NCI-H460 (cell line): ENCODE measurements around the gene CD300A. TPM values are rescaled to one million over a fixed set of nuclear protein-coding genes. Genes with fewer than 3 reads are reported as not detected.
"Not testable (repeated sequence)": the region's sequence is repeated elsewhere in the genome, so short reads cannot be mapped to it uniquely, and the experiment has no call there.

Experiments used
- DNase-seq: peaks from one replicate; pipeline ENCODE4 v3.0.0-alpha.2; 2016; ENCODE audit warnings: low read depth; ENCODE audit errors: extremely low read depth
- total RNA-seq: library from RNA; depleted of rRNA; stranded (reverse); fragments of >200 nt; shearing (Covaris generic); gene quantifications from 2 replicates; pipeline ENCODE4 v1.2.3, GENCODE V29; 2014

The CD300A gene
- total RNA-seq, 1 experiment from 2014 or later: not detected

DNA sequence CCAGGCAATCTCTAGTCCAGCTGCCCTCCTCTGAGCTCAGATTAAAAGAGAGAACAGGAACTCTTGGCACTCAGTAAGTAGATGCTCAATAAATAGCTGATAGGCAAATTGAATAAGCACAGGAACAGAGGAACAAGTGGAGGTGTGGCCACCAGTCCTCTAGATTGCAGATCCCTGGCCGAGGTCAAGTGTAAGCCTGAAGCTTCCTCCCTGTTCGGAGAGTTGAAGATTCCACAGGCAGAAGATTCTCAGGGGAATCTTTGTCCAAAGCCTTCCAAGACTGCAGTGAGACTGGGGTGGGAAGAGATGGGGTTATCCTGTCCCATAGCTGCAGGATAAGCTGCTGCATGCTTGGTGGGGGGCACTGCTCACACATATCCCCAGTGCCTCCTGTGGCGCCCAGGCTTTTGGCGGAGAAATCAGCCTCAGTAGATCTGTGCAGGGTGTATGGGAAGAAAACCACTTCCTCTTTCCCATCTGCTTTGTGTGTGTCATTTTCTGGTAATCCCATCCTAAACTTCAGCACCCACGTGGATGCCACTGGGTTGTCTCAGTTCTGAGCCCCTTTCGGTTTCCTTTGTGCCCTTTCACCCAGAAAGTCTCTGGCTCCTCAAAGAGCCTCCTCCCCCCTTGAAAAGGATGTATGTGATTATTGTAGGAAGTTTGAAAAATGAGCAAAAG is 12.1 kb downstream of the CD300A start:
- no peak for DNase-seq

DNA sequence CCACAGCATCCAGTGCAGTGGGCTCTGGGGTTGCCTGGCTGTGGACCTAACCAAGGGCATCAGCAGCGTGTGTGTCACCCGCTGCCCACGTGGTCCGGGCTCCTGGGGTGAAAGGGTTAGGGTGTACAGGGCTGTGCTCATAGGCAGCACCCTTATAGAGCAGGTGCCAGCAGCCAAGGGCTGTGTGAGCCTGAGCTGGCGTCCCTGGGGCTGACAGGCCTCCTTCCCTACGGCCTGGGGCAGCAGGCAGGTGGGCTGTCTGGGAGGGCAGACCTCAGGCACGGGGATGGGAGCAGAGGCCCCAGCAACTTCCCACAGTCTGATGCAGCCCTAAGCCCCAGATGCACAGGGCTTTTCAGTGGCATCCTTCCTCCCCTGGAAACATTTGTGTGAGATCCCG is 13.9 kb downstream of the CD300A start:
- no peak for DNase-seq

DNA sequence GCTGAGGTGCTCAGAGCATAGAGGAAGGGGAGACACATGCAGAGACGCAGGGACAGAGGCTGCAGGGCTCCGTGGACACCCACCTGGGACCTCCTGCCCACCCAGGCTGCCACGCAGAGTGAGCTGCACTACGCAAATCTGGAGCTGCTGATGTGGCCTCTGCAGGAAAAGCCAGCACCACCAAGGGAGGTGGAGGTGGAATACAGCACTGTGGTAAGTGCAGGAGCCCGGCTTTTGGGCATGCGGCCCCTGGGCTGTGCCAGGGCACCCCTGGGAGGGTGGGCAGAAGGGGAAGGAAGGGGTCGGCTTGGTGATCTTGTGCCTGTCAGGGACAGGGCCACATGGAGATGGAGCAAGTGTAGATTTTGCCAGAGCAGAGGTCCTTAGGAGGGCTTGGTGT is 15.2 kb downstream of the CD300A start:
- DNase-seq: no peak

DNA sequence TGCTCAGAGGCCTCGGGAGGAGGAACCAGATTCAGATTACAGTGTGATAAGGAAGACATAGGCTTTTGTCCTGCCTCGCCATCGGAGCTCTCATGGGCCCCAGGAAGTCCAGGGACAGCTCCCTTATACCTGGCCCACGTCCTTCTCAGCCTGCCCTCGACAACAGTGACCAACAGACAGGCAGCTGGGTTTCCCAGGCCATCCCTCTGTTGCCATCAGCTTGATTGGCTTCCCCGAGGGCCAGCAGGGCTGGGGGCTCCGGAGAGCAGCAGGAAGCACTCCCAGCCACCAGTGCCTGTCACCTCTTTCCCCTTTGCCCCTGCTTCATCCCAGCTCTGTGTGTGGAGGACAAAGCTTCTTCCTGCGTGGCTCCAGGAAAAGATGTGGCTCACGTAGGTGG is 17.6 kb downstream of the CD300A start:
- DNase-seq: no peak

DNA sequence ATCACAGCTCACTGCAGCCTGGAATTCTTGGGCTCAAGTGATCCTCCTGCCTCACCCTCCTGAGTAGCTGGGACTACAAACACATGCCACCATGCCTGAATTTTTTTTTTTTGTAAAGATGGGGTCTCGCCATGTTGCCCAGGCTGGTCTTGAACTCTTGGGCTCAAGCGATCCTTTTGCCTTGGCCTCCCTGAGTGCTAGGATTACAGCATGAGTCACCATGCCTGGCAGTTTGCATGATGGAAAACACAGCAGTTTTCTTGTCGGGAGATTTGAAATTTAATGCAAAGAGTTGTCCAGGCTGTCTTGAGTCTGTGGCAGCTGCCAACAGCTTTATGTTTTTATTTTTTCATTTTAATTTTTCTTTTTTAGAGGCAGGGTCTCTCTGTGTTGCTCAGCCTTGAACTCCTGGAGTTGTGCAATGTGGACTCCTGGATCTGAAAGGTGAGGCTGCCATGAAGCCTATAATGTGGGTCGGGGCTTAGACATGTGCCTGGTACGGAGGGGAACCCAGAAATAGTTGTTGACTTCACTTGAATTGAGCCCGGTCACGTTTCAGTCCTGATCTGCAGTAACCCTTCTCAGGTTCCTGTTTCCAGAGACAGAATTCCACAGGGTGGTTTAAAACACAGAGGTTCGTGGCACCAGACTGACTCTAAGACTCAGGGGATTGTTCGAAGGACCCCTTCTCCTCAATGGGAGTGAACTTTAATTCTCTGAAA is 18.7 kb downstream of the CD300A start:
- DNase-seq: no peak

DNA sequence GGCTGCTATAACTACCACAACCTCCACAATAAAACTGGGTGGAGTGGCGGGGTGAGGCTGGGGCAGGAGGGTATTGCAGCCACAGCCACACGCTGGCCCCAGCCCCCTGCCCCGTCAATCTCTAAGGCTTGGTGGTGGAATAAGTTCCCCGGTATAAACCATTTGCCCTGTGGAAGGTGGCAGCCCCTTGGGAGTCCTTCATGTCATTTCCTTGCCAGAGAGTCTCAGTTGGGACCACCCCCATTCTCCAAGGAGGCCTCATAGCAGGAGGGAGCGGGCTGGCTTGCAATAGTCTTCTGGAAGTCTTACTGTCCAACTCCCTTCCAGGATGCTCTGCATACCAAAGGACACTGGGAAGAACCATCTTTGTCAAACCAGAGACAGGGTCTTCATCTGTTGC is 19.4 kb downstream of the CD300A start:
- no peak for DNase-seq

DNA sequence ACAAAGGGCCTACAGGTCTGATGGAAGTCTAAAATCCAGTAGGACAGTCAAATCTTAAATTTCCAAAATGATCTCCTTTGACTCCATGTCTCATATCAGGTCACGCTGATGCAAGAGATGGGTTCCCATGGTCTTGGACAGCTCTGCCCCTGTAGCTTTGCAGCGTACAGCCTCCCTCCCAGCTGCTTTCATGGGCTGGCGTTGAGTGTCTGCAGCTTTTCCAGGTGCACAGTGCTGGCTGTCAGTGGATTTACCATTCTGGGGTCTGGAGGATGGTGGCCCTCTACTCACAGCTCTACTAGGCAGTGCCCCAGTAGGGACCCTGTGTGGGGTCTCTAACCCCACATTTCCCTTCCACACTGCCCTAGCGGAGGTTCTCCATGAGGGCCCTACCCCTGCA is 21.8 kb downstream of the CD300A start:
- DNase-seq: not testable (repeated sequence)

DNA sequence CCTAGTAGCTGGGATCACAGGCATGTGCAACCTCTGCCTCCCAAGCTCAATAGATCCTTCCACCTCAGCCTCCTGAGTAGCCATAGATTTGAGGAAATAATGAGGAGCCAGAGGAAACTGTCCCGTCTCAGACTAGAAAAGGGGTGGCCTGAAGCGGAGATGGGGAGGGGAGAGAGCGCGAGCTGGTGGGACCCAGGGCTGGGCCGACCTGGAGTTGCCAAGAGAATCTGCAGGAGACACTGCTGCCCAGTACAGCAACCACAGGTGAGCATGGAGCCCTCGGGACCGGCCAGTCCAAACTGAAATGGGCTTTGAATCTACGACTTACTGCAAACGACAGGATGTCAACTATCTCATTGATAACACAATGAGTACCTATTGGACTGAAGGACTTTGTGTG is 24.3 kb downstream of the CD300A start:
- no peak for DNase-seq

DNA sequence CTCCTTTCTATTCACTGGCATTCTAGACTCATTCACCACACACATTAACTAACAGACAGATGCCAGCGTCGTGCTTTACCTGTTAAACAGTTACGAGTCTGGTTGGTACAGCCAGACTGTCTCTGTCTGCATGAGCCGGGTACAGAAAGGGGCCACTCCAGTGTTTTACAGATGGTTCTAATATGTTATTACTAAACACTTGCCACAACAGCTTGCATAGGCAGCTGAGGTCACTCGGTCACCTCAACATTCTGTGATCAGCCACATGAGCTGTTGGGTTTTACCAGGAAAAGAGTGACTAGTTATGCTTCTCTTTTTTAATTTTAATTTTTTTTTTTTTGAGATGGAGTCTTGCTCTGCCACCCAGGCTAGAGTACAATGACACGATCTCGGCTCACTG is 25.2 kb downstream of the CD300A start:
- DNase-seq: no peak

DNA sequence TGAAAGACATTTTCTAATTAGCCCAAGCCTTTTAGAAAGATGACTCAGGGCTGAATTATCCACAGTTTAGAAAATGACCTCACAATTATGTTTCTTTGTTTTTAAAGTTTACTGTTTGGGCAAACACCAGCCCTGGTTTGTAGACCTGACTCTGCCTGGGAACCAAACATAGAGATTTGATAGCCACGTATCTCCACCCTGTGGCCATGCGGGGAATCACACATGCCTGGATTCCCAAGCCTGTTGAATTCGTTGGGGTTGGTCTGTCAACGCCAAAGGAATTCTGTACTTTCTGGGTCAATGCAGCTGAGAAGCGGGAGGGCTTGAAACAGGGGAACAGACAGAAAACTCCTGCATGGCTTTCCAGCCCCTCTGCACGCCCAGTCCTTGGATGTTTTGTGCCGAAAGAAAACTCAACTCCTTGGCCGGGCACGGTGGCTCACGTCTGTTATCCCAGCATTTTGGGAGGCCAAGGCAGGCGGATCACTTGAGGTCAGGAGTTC is 26.9 kb downstream of the CD300A start:
- peak; percentile 63 for DNase-seq

DNA sequence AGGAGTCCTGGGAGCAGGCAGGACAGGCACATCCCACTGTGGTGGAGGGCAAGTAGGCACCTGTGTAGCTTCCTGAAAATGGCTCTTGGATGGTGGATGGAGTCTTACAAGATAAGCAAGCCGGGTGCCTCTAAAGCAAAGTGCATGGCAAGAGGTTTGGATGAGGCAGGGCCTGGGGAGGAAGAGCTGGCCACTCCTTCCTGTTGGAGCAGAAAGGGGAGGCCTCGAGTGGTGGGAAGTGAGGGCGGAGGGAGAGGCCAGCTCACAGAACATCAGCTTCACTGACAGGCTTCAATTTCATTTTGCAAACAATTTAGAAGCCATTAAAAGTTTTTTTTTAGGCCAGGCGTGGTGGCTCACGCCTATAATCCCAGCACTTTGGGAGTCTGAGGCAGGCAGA is 31.0 kb downstream of the CD300A start:
- no peak for DNase-seq

DNA sequence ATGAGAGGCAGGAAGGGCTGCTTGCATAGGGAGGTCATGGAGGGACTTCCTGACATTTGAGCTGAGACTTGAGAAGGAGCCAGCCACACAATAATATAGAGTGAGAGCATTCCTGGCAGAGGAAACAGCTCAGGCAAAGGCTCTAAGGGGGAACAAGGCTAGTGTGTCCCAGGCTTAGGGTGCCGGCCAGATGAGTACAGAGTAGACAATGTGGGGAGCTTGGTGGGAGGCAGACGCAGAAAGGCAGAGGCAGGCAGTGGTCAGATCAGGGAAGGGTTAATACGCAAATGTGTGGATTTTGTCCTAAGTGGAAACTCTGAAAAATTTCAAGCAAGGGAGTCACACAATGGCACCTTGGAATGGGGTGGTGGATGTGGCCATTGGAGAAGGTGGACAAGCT is 33.6 kb downstream of the CD300A start:
- no peak for DNase-seq

DNA sequence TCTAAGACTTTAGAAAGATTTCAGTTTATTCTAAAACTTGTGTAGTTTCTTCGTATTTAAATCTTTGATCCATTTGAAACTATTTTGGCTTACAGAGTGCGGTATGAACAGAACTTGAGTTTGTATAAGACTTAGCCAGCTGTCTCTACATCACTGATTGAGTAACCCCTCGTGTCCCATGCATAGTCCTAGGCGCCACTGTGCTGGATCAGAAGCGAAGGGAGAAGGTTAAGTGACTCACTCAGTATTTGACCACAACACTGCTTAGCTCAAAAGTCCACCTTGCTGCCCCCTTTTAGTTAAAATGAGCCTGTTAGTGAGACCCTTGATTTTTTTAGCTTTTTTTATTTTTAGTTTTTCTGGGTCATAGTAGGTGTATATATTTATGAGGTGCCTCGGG is 36.4 kb downstream of the CD300A start:
- no peak for DNase-seq

DNA sequence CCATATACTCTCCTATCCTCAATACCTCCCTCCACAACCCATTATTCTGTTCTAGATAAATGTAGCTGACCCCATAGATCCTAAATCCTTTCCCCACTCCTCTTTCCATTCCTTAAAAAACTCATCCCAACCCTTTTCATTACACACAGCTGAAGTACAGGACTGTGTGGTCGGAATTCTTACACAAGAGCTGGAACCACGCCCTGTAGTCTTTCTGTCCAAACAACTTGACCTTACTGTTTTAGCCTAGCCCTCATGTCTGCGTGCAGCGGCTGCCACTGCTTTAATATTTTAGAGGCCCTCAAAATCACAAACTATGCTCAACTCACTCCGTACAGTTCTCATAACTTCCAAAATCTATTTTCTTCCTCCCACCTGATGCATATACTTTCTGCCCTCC is 37.5 kb downstream of the CD300A start:
- DNase-seq: not testable (repeated sequence)

DNA sequence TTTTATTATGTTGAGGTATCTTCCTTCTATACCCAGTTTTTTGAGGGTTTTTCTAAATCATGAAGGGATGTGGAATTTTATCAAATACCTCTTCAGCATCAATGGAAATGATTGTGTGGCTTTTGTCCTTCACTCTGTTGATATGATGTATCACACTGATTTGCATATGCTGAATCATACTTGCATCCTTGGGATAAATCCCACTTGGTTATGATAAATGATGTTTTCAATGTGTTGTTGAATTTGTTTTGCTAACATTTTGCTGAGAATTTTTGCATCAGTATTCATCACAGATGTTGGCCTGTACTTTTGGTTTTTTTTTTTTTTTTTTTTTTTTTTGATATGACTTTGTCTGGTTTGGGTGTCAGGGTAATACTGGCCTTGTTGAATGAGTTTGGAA is 41.7 kb downstream of the CD300A start:
- DNase-seq: no peak

DNA sequence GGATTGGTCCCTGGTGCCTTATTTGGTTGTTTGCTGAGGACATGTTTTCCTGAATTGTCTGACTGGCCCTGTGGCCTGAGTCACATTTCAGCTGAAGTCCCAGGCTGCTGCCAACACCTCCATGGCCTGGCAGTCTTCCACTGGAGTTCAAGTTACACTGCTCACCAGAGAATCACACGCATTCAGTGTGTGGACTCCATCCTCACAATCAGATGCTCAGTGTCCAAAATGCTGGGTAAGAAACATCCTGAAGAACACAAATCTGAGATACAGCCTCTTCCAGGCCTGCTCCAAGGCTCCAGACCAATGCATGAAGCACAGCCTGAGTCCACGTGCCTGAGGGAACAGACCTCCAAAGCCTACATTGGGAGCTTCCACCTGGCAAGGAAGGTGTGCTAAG is 45.6 kb downstream of the CD300A start:
- DNase-seq: no peak

DNA sequence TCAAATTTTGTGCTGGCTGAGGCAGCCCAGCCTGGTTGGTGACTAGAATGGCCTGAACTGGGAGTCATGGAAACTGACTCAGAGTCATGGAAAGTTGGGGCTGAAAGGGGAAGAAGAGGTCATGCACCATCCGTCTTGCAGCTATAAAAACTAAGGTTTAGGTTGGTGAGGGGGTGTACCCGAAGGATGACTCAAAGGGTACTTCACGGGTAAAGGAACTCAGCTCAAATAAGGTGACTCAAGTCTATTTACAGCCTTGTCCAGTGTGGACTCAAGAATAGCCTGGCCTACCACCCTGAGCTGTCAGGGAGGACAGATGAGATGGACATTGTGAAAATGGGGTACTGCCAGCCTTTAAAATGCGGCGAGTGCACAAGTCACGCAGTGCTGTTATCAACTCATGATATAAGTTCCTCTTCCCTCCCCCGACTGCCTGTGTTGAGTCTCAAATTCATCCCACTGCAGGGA is 46.2 kb downstream of the CD300A start:
- no peak for DNase-seq

DNA sequence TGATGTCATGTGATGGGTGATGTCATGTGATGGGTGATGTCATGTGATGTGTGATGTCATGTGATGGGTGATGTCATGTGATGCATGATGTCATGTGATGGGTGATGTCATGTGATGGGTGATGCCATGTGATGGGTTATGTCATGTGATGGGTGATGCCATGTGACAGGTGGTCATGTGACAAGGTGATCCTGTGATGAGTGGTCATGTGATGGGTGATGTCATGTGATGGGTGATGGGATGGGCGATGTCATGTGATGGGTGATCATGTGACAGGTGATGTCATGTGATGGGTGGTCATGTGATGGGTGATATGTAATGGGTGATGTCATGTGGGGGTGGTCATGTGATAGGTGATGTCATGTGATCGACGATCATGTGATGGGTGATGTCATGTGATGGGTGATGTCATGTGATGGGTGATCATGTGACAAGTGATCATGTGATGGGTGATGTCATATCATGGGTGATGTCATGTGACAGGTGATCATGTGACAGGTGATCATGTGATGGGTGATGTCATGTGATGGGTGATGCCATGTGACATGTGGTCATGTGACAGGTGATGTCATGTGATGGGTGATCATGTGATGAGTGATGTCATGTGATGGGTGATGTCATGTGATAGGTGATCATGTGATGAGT is 47.7 kb downstream of the CD300A start:
- peak; percentile 36 for DNase-seq

DNA sequence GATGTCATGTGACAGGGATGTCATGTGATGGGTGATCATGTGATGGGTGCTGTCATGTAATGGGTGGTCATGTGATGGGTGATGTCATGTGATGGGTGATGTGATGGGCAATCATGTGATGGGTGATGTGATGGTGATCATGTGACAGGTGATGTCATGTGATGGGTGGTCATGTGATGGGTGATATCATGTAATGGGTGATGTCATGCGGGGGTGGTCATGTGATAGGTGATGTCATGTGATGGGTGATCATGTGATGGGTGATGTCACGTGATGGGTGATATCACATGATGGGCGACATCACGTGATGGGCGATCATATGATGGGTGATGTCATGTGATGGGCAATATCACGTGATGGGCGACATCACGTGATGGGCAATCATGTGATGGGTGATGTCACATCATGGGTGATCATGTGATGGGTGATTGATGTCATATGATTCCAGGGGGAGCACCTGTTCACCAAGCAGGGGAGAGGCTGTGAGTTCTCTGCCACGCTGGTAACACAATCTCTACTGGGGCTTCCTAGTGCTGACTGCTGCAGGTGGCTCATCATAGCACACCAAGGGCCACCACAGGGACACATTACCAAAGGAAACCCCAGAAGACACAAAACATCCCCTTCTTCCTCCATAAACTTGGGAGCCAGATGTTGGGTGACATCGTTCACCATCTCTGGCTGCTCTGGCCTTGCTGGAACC is 48.3 kb downstream of the CD300A start:
- DNase-seq: no peak

DNA sequence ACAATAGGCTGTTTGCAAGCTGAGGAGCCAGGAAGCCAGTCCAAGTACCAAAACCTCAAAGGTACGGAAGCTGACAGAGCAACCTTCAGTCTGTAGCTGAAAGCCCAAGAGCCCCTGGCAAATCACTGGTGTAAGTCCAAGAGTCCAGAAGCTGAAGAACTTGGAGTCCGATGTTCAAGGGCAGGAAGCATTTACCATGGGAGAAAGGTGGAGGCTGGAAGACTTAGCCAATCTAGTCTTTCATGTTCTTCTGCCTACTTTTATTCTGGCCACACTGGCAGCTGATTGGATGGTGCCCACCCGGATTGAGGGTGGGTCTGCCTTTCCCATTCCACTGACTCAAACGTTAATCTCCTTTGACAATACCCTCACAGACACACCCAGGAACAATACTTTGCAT is 49.5 kb downstream of the CD300A start:
- DNase-seq: no peak
